HCT116 (cell line): ENCODE data around the gene MOAP1. TPM values are rescaled to one million over a fixed set of nuclear protein-coding genes. Genes with fewer than 3 reads are reported as not detected.

Experiments used
- ATAC-seq: fragments of 200-7000 bp; cut with Tn5 transposase; 2 replicates; pipeline ENCODE4 v1.9.1; 2020; ENCODE audit warnings: mild to moderate bottlenecking, moderate library complexity
- BruUV-seq: library from RNA; stranded (reverse); fragments of 400-500 nt; replicated peaks from 2 replicates; lab custom pipeline; 2021; lab: Mats Ljungman, UMichigan
- CTCF ChIA-PET: fragments of 300-600 bp; sonication (Branson Sonifier 250); formaldehyde crosslinking; loops from one replicate; lab custom pipeline; 2021; ENCODE audit warnings: antibody characterized with exemption; lab: Charles Lee
- POLR2A ChIA-PET: fragments of 300-600, 350-600 bp; sonication (Branson Sonifier 250); formaldehyde crosslinking; loops from one replicate; lab custom pipeline; 2021; ENCODE audit warnings: antibody characterized with exemption; lab: Charles Lee
- RAD21 ChIA-PET, 2 experiments: fragments of 300-600 bp; sonication (Branson Sonifier 250); formaldehyde crosslinking; loops; one replicate each; lab custom pipeline; 2023; ENCODE audit warnings: low total read pairs in 2 of 2; ENCODE audit not compliant: uncharacterized antibody in 2 of 2, unreplicated experiment in 2 of 2, low non-redundant PET in 1 of 2; lab: Charles Lee
- DNase-seq: peaks from one replicate; pipeline ENCODE4 v3.0.0-alpha.2; 2010; ENCODE audit warnings: low read depth, low spot score
- H2AFZ ChIP-seq: fragments of 200-600 bp; shearing (Covaris generic), sonication (generic); 2 replicates; pipeline ENCODE4 v1.6.1; 2017; ENCODE audit warnings: low read depth, mixed run types, mixed read lengths, antibody characterized with exemption, low read length; ENCODE audit not compliant: poor library complexity, severe bottlenecking
- H3K27ac ChIP-seq: 2 replicates; pipeline ENCODE4 v1.5.1; 2012; ENCODE audit warnings: low read depth, low read length
- H3K27me3 ChIP-seq: fragments of 200-600 bp; sonication (generic); 2 replicates; pipeline ENCODE4 v1.6.1; 2016; ENCODE audit warnings: mixed run types, low read length, mixed read lengths; ENCODE audit not compliant: insufficient read depth
- H3K36me3 ChIP-seq, 2 experiments: fragments of 200-500 bp in 1 of 2; fragments of 200-600 bp in 1 of 2; sonication (Bioruptor generic) in 1 of 2; sonication (generic) in 1 of 2; 2 replicates each; pipeline versions ENCODE4 v1.5.1 to v1.6.1; 2014 to 2016; ENCODE audit warnings: low read length in 2 of 2, inconsistent platforms in 1 of 2, mixed read lengths in 1 of 2, mixed run types in 1 of 2; ENCODE audit not compliant: insufficient read depth in 2 of 2, control insufficient read depth in 1 of 2
- H3K4me1 ChIP-seq, 2 experiments: fragments of 200-600 bp in 1 of 2; sonication (generic) in 1 of 2; 2 replicates each; pipeline versions ENCODE4 v1.5.1 to v1.6.1; 2012 to 2017; ENCODE audit warnings: low read length in 2 of 2, inconsistent platforms in 1 of 2, mild to moderate bottlenecking in 1 of 2, mixed read lengths in 1 of 2, mixed run types in 1 of 2, moderate library complexity in 1 of 2; ENCODE audit not compliant: insufficient read depth in 2 of 2, control insufficient read depth in 1 of 2
- H3K4me2 ChIP-seq: fragments of 200-600 bp; sonication (generic); 2 replicates; pipeline ENCODE4 v1.6.1; 2017; ENCODE audit warnings: mixed run types, low read length, mixed read lengths
- H3K4me3 ChIP-seq, 2 experiments: fragments of 200-600 bp in 1 of 2; sonication (generic) in 1 of 2; replicated peaks in 1 of 2; 2 replicates each; pipeline ENCODE4 v1.5.1; 2011 to 2016; ENCODE audit warnings: low read length in 2 of 2, control low read depth in 1 of 2, low read depth in 1 of 2, mild to moderate bottlenecking in 1 of 2, mixed read lengths in 1 of 2, mixed run types in 1 of 2
- H3K79me2 ChIP-seq: fragments of 200-600 bp; sonication (generic); 2 replicates; pipeline ENCODE4 v1.6.1; 2017; ENCODE audit warnings: mild to moderate bottlenecking, mixed run types, low read length, moderate library complexity, mixed read lengths; ENCODE audit not compliant: insufficient read depth
- H3K9ac ChIP-seq: fragments of 200-600 bp; sonication (generic); 2 replicates; pipeline ENCODE4 v1.6.1; 2016; ENCODE audit warnings: low read length, mixed read lengths
- H3K9me2 ChIP-seq: fragments of 200-600 bp; sonication (generic), shearing (Covaris generic); 2 replicates; pipeline ENCODE4 v1.6.1; 2017; ENCODE audit warnings: mixed run types, mild to moderate bottlenecking, moderate library complexity; ENCODE audit not compliant: insufficient read depth
- H3K9me3 ChIP-seq, 2 experiments: fragments of 200-500 bp in 1 of 2; fragments of 200-600 bp in 1 of 2; sonication (Bioruptor generic) in 1 of 2; sonication (generic) in 1 of 2; 2 replicates each; pipeline ENCODE4 v1.6.1; 2014 to 2017; ENCODE audit warnings: low read length in 2 of 2, mixed read lengths in 2 of 2, inconsistent platforms in 1 of 2, low read depth in 1 of 2, mild to moderate bottlenecking in 1 of 2, mixed run types in 1 of 2, moderate library complexity in 1 of 2; ENCODE audit not compliant: control insufficient read depth in 1 of 2, insufficient read depth in 1 of 2
- H4K20me1 ChIP-seq: fragments of 200-600 bp; sonication (generic), shearing (Covaris generic); 2 replicates; pipeline ENCODE4 v1.6.1; 2017; ENCODE audit warnings: mixed run types, mild to moderate bottlenecking, moderate library complexity; ENCODE audit not compliant: insufficient read depth
- CBX3 ChIP-seq: IDR thresholded peaks from 2 replicates; pipeline ENCODE4 v1.6.1; 2012; ENCODE audit warnings: low read depth
- CEBPB ChIP-seq: IDR thresholded peaks from 2 replicates; pipeline ENCODE4 v1.6.1; 2012; ENCODE audit warnings: low read depth
- ELF1 ChIP-seq: IDR thresholded peaks from 2 replicates; pipeline ENCODE4 v1.6.1; 2012; ENCODE audit warnings: low read depth, borderline replicate concordance
- EZH2 ChIP-seq: fragments of 200-600 bp; sonication (generic); IDR thresholded peaks from 2 replicates; pipeline ENCODE4 v1.6.1; 2017; ENCODE audit warnings: antibody characterized with exemption, mixed run types
- EZH2phosphoT487 ChIP-seq: fragments of 200-600 bp; IDR thresholded peaks from 2 replicates; pipeline ENCODE4 v1.6.1; 2018; ENCODE audit warnings: antibody characterized with exemption, borderline replicate concordance
- FOSL1 ChIP-seq: IDR thresholded peaks from 2 replicates; pipeline ENCODE4 v1.6.1; 2012; ENCODE audit warnings: low read depth
- JUND ChIP-seq: IDR thresholded peaks from 2 replicates; pipeline ENCODE4 v1.6.1; 2012
- POLR2A ChIP-seq: IDR thresholded peaks from 2 replicates; pipeline ENCODE4 v1.7.0; 2011; ENCODE audit warnings: borderline replicate concordance; ENCODE audit not compliant: insufficient read depth, insufficient read length; ENCODE audit errors: extremely low read depth
- SIN3A ChIP-seq: IDR thresholded peaks from 2 replicates; pipeline ENCODE4 v1.6.1; 2012; ENCODE audit warnings: low read depth
- SP1 ChIP-seq: IDR thresholded peaks from 2 replicates; pipeline ENCODE4 v1.6.1; 2012; ENCODE audit warnings: low read depth
- YY1 ChIP-seq: IDR thresholded peaks from 2 replicates; pipeline ENCODE4 v1.6.1; 2011; ENCODE audit warnings: low read length, low read depth, moderate library complexity, mild to moderate bottlenecking; ENCODE audit not compliant: insufficient replicate concordance; ENCODE audit errors: extremely low read depth
- ZFX ChIP-seq: fragments of 450-650 bp; IDR thresholded peaks from 2 replicates; pipeline ENCODE4 v1.6.1; 2017
- ZNF274 ChIP-seq: fragments of 200-500 bp; sonication (Bioruptor generic); IDR thresholded peaks from 2 replicates; pipeline ENCODE4 v1.6.1; 2014; ENCODE audit warnings: mild to moderate bottlenecking, low read depth, low read length, inconsistent platforms
- intact Hi-C: fragments of 100-400 bp; cut with micrococcal nuclease; formaldehyde crosslinking; loops from 2 replicates; pipeline ENCODE4 v1.10.0; 2022
- total RNA-seq: library from RNA; stranded (reverse); gene quantifications from one replicate; pipeline ENCODE4 v1.2.1, GENCODE V29; 2021; ENCODE audit not compliant: unreplicated experiment
- TF ChIP-seq, protein P1 (sequence below): IDR thresholded peaks from 2 replicates; pipeline ENCODE4 v1.6.1; 2012
- TF ChIP-seq, protein P2 (sequence below): IDR thresholded peaks from 2 replicates; pipeline ENCODE4 v1.6.1; 2012; ENCODE audit warnings: low read depth
- TF ChIP-seq, protein P3 (sequence below): IDR thresholded peaks from 2 replicates; pipeline ENCODE4 v1.6.1; 2011; ENCODE audit warnings: mild to moderate bottlenecking, low read length, moderate library complexity; ENCODE audit not compliant: insufficient replicate concordance; ENCODE audit errors: extremely low read depth

MOAP1 gene
- total RNA-seq, 1 experiment from 2014 or later = 14.2 TPM

- ChIA-PET CTCF (no interaction called here), RAD21 (no interaction called here), POLR2A (no interaction called here)
- no peaks in the 10 kb centered on the region for H4K20me1 ChIP-seq
- no peak overlapping the region for H3K4me2 ChIP-seq
- no peaks in the 10 kb centered on the region for H3K9me2 ChIP-seq
- H3K79me2 ChIP-seq = no peaks in the 10 kb centered on the region
- H2AFZ ChIP-seq = no peak overlapping the region
- DNase-seq (no peak), ATAC-seq (no peak)
- H3K4me1 ChIP-seq = no peaks in the 10 kb centered on the region
- no TSS peak for BruUV-seq
- intact Hi-C loops = no loop called here
- H3K9ac ChIP-seq = no peak overlapping the region
- H3K27me3 ChIP-seq = no peaks in the 10 kb centered on the region
- H3K36me3 ChIP-seq = no peaks in the 10 kb centered on the region
- TF ChIP-seq EZH2 = no peak
- no peak for TF ChIP-seq ZNF274
- TF ChIP-seq FOSL1 = no peak
- no peak for TF ChIP-seq CEBPB
- no peak for TF ChIP-seq SIN3A
- no peak for TF ChIP-seq SP1
- TF ChIP-seq ELF1 = no peak
- TF ChIP-seq YY1 = no peak
- no peak for TF ChIP-seq CBX3
- TF ChIP-seq JUND = no peak
- TF ChIP-seq, protein P1, sequence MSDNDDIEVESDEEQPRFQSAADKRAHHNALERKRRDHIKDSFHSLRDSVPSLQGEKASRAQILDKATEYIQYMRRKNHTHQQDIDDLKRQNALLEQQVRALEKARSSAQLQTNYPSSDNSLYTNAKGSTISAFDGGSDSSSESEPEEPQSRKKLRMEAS = no peak
- TF ChIP-seq, protein P2, sequence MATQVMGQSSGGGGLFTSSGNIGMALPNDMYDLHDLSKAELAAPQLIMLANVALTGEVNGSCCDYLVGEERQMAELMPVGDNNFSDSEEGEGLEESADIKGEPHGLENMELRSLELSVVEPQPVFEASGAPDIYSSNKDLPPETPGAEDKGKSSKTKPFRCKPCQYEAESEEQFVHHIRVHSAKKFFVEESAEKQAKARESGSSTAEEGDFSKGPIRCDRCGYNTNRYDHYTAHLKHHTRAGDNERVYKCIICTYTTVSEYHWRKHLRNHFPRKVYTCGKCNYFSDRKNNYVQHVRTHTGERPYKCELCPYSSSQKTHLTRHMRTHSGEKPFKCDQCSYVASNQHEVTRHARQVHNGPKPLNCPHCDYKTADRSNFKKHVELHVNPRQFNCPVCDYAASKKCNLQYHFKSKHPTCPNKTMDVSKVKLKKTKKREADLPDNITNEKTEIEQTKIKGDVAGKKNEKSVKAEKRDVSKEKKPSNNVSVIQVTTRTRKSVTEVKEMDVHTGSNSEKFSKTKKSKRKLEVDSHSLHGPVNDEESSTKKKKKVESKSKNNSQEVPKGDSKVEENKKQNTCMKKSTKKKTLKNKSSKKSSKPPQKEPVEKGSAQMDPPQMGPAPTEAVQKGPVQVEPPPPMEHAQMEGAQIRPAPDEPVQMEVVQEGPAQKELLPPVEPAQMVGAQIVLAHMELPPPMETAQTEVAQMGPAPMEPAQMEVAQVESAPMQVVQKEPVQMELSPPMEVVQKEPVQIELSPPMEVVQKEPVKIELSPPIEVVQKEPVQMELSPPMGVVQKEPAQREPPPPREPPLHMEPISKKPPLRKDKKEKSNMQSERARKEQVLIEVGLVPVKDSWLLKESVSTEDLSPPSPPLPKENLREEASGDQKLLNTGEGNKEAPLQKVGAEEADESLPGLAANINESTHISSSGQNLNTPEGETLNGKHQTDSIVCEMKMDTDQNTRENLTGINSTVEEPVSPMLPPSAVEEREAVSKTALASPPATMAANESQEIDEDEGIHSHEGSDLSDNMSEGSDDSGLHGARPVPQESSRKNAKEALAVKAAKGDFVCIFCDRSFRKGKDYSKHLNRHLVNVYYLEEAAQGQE = no peak
- TF ChIP-seq ZFX = no peak
- TF ChIP-seq EZH2phosphoT487 = no peak
- TF ChIP-seq POLR2A = no peak
- TF ChIP-seq, protein P3, sequence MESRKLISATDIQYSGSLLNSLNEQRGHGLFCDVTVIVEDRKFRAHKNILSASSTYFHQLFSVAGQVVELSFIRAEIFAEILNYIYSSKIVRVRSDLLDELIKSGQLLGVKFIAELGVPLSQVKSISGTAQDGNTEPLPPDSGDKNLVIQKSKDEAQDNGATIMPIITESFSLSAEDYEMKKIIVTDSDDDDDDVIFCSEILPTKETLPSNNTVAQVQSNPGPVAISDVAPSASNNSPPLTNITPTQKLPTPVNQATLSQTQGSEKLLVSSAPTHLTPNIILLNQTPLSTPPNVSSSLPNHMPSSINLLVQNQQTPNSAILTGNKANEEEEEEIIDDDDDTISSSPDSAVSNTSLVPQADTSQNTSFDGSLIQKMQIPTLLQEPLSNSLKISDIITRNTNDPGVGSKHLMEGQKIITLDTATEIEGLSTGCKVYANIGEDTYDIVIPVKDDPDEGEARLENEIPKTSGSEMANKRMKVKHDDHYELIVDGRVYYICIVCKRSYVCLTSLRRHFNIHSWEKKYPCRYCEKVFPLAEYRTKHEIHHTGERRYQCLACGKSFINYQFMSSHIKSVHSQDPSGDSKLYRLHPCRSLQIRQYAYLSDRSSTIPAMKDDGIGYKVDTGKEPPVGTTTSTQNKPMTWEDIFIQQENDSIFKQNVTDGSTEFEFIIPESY = no peak
- H3K4me3 ChIP-seq = no peak overlapping the region
- no peaks in the 10 kb centered on the region for H3K9me3 ChIP-seq
- H3K27ac ChIP-seq = no peak overlapping the region
Observed at GRCh38 chr14:93153121-93153520, 31.6 kb downstream of the MOAP1 start.
